ENCODE results near the gene NIP7.

DNA sequence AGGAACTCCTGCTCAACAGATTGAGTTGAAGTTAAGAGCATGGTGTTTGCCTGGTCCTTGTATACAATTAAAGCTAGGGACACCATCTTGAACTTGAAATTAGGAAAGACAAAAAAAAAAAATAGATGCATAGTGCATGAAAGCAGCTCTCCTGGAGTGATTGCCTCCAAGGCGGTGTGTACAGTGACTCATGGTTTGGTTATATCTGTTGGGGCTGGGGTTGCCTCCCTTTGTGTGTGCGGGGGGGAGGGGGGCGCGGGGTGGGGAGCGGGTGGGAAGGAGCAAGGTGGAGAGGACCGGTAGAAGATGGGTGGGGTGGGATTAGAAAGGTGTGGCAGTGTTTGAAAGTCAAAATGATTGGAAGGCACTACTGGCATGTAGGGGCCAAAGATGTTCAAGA is 8.7 kb downstream of the NIP7 start:
- TF ChIP-seq CTCF (IDR thresholded peaks at IDR 0.05) (no peak), POLR2A (IDR thresholded peaks at IDR 0.05) (no peak)

Measured in uterus (tissue), 2 donors.